ENCODE results near the gene ZFP82.
A peak's percentile ranks its signal among the peaks of the same experiment; 100 is the strongest.

ZFP82 gene

GRCh38 chr19:36418287-36419001, at the start of gene ZFP82:
TSS of gene ZFP82 (minus strand) at chr19:36418644. CDS start at chr19:36409789, 8,855 bp downstream.
- peak; percentile 84 for DNase-seq

GRCh38 chr19:36460046-36460445, 41.6 kb upstream of the ZFP82 start:
- DNase-seq = no peak

- DNase-seq = no peak
These were observed 38.4 kb upstream of the ZFP82 start for GRCh38 chr19:36456831-36457230.

DNA sequence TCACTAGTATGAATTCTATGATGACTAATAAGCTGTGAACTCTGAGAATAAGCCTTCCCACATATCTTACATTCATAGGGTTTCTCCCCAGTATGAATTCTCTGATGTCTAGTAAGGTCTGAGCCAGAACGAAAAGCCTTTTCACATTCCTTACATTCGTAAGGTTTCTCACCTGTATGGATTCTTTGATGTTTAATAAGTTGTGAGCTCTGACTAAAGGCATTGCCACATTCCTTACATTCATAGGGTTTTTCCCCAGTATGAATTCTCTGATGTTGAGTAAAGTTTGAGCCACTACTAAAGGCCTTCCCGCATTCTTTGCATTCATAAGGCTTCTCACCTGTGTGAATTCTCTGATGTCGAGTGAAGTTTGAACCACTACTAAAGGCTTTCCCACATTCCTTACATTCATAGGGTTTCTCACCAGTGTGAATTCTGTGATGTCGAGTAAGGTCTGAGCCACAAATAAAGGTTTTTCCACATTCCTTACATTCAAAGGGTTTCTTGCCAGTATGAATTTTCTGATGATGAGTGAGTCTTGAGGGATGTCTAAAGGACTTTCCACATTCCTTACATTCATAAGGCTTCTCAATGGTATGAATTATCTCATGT, 30.7 kb upstream of the ZFP82 start:
- no peak for DNase-seq

- DNase-seq = no peak
These were observed 22.9 kb upstream of the ZFP82 start for GRCh38 chr19:36441339-36441738.

GRCh38 chr19:36436531-36436930, 18.1 kb upstream of the ZFP82 start:
- DNase-seq = no peak

GRCh38 chr19:36423925-36424324, 5.5 kb upstream of the ZFP82 start:
- DNase-seq = no peak

DNA sequence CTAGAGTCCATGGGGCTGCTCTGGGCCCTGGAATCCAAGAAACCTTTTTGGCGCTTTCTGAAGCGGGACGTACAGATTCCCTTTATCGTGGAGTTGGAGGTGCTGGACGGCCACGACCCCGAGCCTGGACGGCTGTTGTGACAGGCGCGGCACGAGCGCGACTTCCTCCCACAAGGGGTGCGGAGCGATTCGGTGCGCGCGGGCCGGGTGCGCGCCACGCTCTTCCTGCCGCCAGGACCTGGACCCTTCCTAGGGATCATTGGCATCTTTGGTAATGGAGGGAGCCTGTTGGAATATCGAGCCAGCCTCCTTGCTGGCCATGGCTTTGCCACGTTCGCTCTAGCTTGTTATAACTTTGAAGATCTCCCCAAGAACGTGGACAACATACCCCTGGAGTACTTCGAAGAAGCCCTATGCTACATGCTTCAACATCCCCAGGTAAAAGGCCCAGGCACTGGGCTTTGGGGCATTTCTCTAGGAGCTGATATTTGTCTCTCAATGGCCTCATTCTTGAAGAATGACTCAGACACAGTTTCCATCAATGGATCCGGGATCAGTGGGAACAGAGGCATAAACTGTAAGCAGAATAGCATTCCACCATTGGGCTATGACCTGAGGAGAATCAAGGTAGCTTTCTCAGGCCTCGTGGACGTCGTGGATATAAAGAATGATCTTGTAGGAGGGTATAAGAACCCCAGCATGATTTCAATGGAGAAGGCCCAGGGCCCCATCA, 3.5 kb upstream of the ZFP82 start:
- no peak for DNase-seq

- DNase-seq = no peak
These were observed 2.7 kb upstream of the ZFP82 start for GRCh38 chr19:36420961-36421748.

- no peak for DNase-seq
These were observed 625 bp downstream of the ZFP82 start for GRCh38 chr19:36417752-36418286.

DNA sequence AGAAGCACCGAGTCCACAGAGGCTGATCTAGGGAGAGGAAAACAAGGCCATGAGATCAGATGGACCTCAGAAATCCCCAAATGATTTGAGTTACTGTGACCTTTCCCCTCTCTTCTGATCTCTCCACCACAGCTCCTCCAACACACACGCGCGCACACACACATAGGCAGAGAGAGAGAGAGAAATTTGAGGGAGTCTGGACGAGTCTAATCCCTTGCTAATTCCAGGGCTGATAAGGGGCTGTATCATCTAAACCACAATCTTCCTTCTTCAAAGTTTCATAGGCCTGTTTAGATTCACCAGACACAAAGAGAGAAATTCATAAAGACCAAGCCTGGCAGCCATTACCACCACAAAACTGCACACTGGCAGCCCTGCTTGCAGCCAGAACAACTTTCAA, 8.6 kb downstream of the ZFP82 start:
- DNase-seq = no peak

- DNase-seq = no peak
These were observed 10.3 kb downstream of the ZFP82 start for GRCh38 chr19:36408101-36408500.

DNA sequence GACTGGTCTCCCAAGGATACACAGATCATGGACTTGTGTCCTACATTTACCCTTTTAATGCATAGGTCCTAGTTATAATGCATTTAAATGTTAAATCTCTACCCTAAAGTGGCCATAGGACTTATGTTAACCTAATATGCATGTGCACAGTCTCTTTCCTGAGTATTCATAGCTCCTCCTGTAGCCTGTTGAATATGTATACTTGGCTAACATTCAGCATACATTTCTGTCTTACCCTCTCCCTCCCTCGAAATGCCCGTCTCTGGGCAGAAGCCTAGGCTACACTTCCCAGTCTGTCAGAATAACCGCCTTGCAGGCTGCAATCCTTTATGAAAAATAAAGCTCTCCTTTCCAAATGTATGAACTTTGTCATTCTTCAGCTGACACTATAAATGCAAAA, 13.9 kb downstream of the ZFP82 start:
- DNase-seq = no peak

DNA sequence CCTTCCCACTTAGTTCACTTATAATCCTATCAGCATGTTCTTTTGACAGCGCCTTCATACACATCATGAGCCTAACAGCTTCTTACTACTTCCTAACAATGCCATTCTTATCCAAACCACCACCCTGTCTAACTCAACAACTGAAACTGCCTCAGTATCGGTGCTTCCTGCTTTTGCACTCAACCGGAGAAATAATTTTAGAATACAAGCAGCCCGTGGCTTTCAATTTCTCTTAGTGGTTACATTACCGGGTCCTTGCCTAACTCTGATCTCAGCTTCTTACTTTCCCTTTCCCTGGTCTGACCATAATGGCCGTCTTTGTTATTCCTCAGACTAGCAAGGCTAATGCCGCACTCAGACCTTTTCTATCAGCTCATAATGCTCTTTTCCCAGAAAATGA, 17.0 kb downstream of the ZFP82 start:
- DNase-seq = no peak

GRCh38 chr19:36398571-36398970, 19.9 kb downstream of the ZFP82 start:
- DNase-seq = no peak

GRCh38 chr19:36392916-36393673, 25.3 kb downstream of the ZFP82 start:
- no peak for DNase-seq

DNA sequence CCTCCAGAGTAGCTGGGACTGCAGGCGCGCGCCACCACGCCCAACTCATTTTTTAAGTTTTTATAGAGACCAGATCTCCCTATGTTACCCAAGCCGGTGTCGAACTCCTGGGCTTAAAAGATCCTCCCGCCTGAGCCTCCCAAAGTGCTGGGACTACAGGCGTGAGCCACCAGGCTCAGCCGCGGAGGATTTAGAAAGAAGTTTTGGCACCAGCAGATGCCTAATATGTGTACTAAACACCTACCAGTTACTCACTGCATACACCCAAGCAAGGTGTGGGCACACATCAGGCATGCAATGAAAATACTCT, 39.0 kb downstream of the ZFP82 start:
- DNase-seq = no peak

- peak; percentile 95 for DNase-seq
These were observed 39.6 kb downstream of the ZFP82 start, which contains the start of gene ZFP14 for GRCh38 chr19:36378625-36379509. TSS of gene ZFP14 (minus strand) at chr19:36379201. CDS start at chr19:36367892, 11,309 bp downstream.

DNA sequence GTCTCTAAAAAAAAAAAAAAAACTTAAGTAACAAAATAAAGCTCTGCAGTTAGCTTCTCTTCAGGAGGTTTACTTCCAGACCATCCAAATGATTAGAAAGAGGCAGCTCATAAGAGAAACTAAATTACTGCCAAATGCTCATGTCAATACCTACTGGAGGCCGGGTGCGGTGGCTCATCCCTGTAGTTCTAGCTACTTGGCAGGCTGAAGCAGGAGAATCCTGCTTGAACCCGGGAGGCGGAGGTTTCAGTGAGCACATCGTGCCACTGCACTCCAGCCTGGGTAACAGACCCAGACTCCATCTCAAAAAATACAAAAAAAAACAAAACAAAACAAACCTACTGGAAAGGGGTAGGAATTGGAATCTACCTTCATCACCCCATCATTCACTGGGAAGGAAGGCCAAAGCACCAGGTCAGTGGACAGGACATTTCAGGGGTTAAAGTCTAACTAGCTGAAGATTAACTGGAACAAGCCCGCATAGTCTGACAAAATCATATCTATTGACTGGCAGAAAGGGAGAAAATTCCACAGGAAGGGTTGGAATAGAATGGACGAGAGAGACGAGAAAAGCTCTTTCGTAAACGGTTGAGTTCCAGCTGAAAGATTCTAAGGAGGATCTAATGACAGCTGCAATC, 40.8 kb downstream of the ZFP82 start:
- no peak for DNase-seq

DNA sequence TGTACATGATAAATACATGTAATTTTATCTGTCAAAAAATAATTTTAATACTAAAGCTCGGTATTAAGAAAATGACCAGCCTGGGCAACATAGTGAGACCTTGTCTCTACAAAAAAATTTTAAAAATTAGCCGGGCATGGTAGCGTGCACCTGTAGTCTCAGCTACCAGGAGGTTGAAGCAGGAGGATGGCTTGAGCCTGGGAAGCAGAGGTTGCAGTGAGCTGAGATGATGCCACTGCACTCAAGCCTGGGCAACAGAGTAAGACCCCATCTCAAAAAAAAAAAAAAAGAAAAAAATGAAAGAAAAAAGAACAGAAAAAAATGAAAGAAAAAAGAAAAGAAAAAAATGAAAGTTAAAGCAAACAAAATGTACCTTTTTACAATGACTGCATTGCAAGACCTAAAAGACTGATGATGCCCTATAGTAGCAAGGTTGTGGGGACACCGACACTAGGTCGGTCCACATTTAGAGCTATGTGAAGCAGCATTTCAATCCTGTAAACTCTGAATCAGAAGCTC, 44.7 kb downstream of the ZFP82 start:
- DNase-seq = no peak
